Mucosa of descending colon (tissue), 3 donors: ENCODE measurements around the gene ADAP1. TPM values are rescaled to one million over a fixed set of nuclear protein-coding genes. Genes with fewer than 3 reads are reported as not detected.
"Not testable (repeated sequence)": the region's sequence is repeated elsewhere in the genome, so short reads cannot be mapped to it uniquely, and the experiment has no call there.

Experiments used
- ATAC-seq: fragments of 200-7000 bp; cut with Tn5 transposase; one replicate; pipeline ENCODE4 v1.9.1; 2020; ENCODE audit warnings: mild to moderate bottlenecking, moderate library complexity
- DNase-seq, 3 donors: peaks; one replicate each; pipeline ENCODE4 v3.0.0-alpha.2; 2020
- H3K36me3 ChIP-seq: fragments of 200-600 bp; one replicate; pipeline ENCODE4 v1.8.0; 2021; ENCODE audit warnings: low read depth, mild to moderate bottlenecking
- H3K4me1 ChIP-seq: fragments of 200-600 bp; one replicate; pipeline ENCODE4 v1.8.0; 2021; ENCODE audit warnings: low read depth, mild to moderate bottlenecking
- H3K4me3 ChIP-seq: fragments of 200-600 bp; one replicate; pipeline ENCODE4 v1.8.0; 2021; ENCODE audit warnings: mild to moderate bottlenecking
- H3K9me3 ChIP-seq: fragments of 200-600 bp; one replicate; pipeline ENCODE4 v1.8.0; 2021; ENCODE audit warnings: mild to moderate bottlenecking
- intact Hi-C, 2 donors: fragments of 100-400 bp; cut with DNase I in 1 of 2; cut with micrococcal nuclease in 1 of 2; formaldehyde crosslinking; loops; one replicate each; pipeline versions ENCODE4 v1.11.0 to v1.11.1; 2022; cut with DNase I, micrococcal nuclease
- long read RNA-seq, 2 donors: library from polyadenylated mRNA; unstranded; transcript quantifications; one replicate each; pipeline ENCODE4 v2.0.0, GENCODE V29; 2019 to 2021
- total RNA-seq, 3 donors: library from RNA; stranded (reverse); fragmentation: NEBNext Ultra II Directional in 2 of 3; extraction: Animal tissue kit (Norgen Biotek cat#: 25700) in 2 of 3; gene quantifications; one replicate each; pipeline versions ENCODE4 v1.2.1 to v1.2.4, GENCODE V29; 2021 to 2023
- TF ChIP-seq, protein P1 (sequence below): fragments of 200-600 bp; IDR thresholded peaks from one replicate; pipeline ENCODE4 v1.8.0; 2022; ENCODE audit warnings: antibody characterized with exemption, mild to moderate bottlenecking
- donor health status: DM: no; HTN: no; CAD: no; lungs with moderate emphysema.
- donor health status: DM: no; HTN: no; CAD: no.
- donor health status: DM: no; HTN: yes; CAD: no.

Gene ADAP1, protein sequence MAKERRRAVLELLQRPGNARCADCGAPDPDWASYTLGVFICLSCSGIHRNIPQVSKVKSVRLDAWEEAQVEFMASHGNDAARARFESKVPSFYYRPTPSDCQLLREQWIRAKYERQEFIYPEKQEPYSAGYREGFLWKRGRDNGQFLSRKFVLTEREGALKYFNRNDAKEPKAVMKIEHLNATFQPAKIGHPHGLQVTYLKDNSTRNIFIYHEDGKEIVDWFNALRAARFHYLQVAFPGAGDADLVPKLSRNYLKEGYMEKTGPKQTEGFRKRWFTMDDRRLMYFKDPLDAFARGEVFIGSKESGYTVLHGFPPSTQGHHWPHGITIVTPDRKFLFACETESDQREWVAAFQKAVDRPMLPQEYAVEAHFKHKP
- 100 to 1,000 TPM in 1 of 3 donors, 10 to 100 TPM in 2; 80.7 to 153 (median 98.8) TPM for total RNA-seq
- long read RNA-seq, donor 1, transcript ADAP1-201 (11 exons, 2,363 nt): major isoform, 31 of 53 reads
- long read RNA-seq, donor 1, partial matches to known transcripts: 3 of 53 reads
- long read RNA-seq, donor 1, other reads (novel, unspliced or antisense): 15 of 53 reads
- long read RNA-seq, donor 2, transcript ADAP1-218 (9 exons, 1,946 nt): major isoform, 15 of 37 reads
- long read RNA-seq, donor 2, transcript ADAP1-201 (11 exons, 2,363 nt): minor isoform, 5 of 37 reads
- long read RNA-seq, donor 2, transcript ADAP1-217 (11 exons, 2,118 nt): minor isoform, 10 of 37 reads
- long read RNA-seq, donor 2, partial matches to known transcripts: 0 of 37 reads
- long read RNA-seq, donor 2, other reads (novel, unspliced or antisense): 6 of 37 reads

DNA sequence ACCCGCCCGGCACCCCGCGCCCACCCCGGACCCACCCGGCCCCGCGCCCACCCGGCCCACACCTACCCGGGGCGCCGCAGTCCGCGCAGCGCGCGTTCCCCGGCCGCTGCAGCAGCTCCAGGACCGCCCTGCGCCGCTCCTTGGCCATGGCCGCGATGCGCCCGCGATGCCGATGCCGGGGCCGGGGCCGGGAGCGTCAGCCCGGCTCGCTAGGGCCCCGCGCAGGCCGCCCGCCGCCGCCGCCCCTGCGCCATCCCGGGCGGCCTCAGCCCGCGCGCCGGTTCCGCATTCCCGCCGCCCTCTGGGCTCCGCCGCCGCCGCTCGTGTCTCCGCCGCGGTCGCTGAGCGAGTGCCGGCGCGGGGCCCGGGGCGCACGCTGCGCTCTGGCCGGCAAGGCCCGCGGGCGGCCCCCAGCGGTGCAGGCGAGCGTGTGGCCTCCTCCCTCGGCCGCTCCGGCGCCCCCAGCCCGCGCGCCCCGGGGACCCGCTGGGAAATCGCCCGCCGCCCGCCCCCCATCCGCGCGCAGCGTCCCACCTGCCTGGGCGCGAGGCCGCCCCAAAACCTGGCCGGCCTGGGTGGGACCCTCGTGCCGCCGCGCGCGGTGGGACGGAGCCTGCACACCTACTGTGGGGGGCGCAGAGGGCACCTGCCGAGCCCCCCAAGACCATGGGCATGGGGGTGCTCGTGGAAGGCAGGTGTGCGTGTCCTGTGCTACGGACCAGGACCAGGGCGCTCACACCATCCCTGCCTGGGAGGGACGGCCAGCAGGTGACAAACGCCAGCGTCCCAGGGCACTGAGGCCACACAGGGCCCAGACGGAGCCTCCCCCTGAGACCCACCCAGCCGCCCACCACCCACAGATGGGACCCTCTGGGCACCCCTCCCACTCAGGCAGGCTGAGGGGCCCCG is at the start of gene ADAP1:
ADAP1 (minus strand) TSS at position 351 of the 909 bp plus-strand sequence; CDS start at position 148, 203 bp downstream.
- Histone ChIP-seq H3K4me1 (peaks cover 17% of the 10 kb centered on the region), H3K4me3 (peak within 1 kb of the TSS; percentile 46), H3K9me3 (no peaks in the 10 kb centered on the region), H3K36me3 (no peaks in the 10 kb centered on the region)
- ATAC-seq: peak; percentile 73
- intact Hi-C loops: no loop called here
- DNase-seq: peak; percentile 67 to 81 (median 68)
- TF ChIP-seq, protein P1, sequence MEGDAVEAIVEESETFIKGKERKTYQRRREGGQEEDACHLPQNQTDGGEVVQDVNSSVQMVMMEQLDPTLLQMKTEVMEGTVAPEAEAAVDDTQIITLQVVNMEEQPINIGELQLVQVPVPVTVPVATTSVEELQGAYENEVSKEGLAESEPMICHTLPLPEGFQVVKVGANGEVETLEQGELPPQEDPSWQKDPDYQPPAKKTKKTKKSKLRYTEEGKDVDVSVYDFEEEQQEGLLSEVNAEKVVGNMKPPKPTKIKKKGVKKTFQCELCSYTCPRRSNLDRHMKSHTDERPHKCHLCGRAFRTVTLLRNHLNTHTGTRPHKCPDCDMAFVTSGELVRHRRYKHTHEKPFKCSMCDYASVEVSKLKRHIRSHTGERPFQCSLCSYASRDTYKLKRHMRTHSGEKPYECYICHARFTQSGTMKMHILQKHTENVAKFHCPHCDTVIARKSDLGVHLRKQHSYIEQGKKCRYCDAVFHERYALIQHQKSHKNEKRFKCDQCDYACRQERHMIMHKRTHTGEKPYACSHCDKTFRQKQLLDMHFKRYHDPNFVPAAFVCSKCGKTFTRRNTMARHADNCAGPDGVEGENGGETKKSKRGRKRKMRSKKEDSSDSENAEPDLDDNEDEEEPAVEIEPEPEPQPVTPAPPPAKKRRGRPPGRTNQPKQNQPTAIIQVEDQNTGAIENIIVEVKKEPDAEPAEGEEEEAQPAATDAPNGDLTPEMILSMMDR: no peak

- ATAC-seq, DNase-seq, H3K9me3 ChIP-seq, H3K36me3 ChIP-seq, H3K4me1 ChIP-seq, intact Hi-C loops, H3K4me3 ChIP-seq: not testable (repeated sequence)
Measured at GRCh38 chr7:1002445-1002844, 48.0 kb upstream of the ADAP1 start.

DNA sequence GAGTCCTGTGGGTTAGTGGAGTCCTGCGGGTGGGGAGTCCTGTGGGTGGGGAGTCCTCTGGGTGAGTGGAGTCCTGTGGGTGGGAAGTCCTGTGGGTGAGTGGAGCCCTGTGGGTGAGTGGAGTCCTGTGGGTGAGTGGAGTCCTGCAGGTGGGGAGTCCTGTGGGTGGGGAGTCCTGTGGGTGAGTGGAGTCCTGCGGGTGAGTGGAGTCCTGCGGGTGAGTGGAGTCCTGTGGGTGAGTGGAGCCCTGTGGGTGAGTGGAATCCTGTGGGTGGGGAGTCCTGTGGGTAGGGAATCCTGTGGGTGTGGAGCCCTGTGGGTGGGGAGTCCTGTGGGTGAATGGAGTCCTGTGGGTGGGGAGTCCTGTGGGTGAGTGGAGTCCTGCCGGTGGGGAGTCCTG is 47.5 kb upstream of the ADAP1 start:
- H3K9me3 ChIP-seq, H3K4me3 ChIP-seq, H3K4me1 ChIP-seq, intact Hi-C loops, DNase-seq, H3K36me3 ChIP-seq, ATAC-seq: not testable (repeated sequence)

DNA sequence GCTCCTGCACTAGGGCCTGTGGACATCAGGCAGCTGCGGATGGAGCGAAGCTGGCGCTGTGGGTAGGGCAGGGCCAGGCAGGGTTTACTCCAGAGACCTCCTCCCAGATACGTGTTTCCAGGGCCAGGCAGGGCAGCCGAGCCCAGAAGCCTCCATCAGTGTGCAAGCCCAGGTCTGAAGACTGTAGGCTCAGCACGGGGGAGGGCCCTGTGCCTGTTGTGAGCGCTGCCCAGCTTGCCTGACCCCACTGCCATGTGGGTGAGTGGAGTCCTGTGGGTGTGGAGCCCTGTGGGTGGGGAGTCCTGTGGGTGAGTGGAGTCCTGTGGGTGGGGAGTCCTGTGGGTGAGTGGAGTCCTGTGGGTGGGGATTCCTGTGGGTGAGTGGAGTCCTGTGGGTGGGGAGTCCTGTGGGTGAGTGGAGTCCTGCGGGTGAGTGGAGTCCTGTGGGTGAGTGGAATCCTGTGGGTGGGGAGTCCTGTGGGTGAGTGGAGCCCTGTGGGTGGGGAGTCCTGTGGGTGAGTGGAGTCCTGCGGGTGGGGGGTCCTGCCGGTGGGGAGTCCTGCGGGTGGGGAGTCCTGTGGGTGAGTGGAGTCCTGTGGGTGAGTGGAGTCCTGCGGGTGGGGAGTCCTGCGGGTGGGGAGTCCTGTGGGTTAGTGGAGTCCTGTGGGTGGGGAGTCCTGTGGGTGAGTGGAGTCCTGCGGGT is 46.7 kb upstream of the ADAP1 start:
- intact Hi-C loops, H3K4me1 ChIP-seq, H3K36me3 ChIP-seq, H3K4me3 ChIP-seq, ATAC-seq, H3K9me3 ChIP-seq, DNase-seq: not testable (repeated sequence)

DNA sequence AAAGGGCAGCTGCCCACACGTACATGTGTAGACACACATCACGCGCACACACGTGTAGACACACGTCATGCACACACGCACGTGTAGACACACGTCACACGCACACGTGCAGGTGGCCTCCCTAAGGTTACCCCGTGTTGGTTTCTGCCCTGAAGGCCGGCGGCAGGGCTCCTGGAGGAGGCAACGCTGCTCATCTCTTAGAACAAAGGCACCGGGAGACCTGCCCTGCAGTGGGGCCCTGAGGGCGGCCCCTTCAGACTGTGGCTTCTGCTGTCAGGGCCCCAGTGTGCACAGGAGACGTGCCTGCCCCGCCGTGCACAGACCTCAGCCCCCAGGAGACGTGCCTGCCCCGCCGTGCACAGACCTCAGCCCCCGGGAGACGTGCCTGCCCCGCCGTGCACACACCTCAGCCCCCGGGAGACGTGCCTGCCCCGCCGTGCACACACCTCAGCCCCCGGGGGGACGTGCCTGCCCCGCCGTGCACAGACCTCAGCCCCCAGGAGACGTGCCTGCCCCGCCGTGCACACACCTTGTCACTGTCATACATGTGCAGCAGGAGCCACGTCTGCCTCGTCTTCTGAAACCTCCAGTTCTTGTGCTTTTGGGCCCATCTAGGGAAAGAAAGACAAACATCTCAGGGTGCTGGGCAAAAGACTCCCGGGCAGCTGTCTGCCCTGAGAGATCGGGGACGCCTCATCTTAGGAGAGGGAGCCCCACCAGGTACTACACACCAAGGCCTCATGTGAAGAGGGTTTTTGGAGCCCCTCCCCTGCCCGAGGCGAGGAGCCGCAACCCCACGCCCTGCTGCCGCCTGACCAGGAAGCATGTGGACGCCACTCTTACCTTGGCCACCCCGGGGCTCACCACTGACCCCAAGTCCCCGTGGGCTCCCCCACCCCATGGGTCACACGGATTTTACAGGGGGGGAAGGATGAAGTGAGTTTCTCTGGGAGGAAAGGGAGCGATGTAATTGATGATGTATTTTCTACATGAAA is 45.8 kb upstream of the ADAP1 start:
- no peaks in the 10 kb centered on the region for H3K36me3 ChIP-seq
- ATAC-seq (no peak), DNase-seq (no peak)
- H3K4me3 ChIP-seq: no peak overlapping the region
- H3K4me1 ChIP-seq: no peaks in the 10 kb centered on the region
- H3K9me3 ChIP-seq: no peaks in the 10 kb centered on the region
- intact Hi-C loops: loop anchor here in 1 of 2 donors (10.0 kb wide), 1 partner anchor 175 kb away; no protein-coding TSS in a partner anchor
- TF ChIP-seq, protein P1: no peak
